HG03066 (cell line): ENCODE data around the gene ARRDC1.

ENCODE experiments used
- ATAC-seq: cut with Tn5 transposase; IDR thresholded peaks from one replicate; pipeline ENCODE4 v1.9.1; 2021; ENCODE audit warnings: low read depth; ENCODE audit not compliant: unreplicated experiment

ARRDC1 gene

DNA sequence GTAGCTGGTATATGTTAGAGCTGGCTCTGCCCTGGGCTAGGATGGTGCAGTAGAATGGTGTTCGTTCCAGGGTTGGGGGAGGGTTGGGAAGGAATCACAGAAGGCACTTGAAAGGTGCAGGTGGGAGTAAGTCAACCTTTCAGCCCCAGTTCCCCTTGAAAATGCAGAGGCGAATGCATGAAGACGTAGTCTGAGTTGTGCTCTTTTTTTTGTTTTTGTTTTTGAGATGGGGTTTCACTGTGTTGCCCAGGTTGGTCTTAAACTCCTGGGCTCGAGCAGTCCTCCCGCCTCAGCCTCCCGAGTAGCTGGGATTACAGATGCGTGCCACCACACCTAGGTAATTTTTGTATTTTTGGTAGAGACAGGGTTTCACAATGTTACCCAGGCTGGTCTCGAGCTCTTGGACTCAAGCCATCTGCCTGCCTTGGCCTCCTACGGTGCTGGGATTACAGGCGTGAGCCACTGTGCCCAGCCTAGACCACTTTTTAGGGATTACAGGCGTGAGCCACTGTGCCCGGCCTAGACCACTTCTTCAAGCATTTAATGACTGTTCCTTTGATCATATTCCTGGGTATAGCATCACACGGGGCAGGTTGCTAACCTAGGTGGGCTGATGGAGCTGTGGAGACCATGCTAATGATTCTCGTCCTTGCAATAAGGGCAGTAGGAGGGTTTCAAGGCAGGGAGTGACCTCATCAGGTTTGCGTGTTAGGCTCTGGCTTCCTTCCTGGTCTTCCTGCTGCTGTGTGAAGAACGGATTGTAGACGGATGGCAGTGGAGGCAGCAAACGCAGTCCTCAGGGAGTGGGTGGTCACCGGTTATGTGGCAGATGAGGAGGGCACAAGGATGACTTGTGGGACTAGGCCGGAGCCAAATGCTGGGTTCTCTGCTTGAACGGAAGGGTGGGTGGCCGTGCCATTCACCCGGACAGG, 27.0 kb downstream of the ARRDC1 start:
- no peak for ATAC-seq

DNA sequence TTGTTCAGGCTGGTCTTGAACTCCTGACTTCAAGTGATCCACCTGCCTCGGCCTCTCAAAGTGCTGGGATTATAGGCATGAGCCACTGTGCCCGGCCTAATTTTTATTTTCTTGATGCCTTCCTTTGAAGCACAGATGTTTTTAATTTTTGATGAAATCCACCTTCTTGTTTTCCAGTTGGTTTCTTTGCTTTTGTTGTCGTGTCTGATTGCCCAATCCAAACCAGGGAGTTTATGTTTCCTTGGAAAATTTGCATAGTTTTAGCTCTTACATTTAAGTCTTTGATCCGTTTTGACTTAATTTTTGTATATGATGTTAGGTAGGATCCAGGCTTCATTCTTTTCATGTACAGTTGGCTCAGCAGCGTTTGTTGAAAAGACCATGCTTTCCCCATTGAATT, 28.5 kb downstream of the ARRDC1 start:
- ATAC-seq: no peak

DNA sequence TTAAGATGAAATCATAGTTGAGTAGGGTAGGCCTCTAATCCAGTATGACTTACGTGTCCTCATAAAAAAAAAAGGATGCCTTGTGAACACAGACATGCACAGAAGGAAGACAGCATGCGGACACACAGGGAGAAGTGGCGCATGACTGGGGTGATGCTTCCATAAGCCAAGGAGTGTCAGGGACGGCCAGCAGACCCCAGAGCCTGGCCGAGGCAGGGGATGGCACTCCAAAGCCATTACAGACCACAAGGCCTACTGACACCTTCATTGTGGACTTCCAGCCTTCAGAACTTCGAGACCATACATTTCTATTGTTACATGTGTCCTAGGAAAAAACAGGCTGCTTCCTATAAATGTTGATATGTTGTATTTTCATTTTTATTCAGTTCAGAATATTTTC, 33.2 kb downstream of the ARRDC1 start:
- no peak for ATAC-seq

DNA sequence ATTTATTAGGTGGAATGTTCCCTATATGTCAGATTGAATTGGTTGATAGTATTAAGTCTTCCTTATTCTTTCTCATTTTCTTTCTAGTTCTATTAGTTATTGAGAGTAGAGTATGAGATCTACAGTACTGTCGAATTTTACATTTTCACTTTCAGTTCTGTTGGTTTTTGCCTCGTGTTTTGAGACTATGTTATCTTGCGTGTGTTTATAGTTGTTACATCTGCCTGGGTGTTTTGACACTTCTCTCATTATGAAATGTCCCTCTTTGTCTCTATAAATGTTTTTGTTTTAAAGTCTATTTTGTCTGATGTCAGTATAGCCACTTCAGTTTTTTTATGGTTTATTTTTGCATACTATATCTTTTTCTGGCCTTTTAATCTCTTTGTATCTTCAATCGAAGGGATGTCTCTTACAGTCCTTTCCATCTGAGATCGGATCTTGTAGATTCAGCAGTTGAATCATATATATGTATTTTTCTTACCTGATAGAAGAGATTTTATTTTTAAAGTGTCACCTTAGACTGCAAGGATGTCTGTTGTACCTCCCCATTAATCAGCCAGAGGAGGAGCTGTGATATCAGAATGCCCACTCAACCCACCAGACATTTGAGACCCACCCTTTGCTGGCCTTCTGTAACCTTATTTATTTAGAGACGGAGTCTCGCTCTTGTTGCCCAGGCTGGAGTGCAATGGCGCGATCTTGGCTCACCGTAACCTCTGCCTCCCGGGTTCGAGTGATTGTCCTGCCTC, 34.0 kb downstream of the ARRDC1 start:
- no peak for ATAC-seq

DNA sequence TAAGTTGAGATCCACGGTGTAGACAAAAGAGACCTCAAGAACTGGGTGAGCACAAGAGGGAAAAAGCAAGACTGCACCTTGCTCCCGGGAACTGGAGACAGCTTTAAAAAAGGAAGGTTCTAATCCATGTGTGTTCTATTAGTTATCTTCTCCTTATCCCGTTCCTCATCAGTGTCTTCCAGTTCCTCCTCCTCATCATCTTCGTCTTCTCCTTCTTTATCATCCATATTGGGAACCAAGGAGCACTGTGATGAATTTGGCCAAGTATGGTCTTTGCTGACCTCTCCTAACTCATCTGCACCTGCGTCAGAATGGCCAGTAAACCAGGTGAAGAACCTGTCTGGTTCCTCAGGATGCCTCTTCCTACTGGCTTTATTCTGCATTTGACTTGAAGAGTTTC, 35.4 kb downstream of the ARRDC1 start:
- ATAC-seq: no peak

DNA sequence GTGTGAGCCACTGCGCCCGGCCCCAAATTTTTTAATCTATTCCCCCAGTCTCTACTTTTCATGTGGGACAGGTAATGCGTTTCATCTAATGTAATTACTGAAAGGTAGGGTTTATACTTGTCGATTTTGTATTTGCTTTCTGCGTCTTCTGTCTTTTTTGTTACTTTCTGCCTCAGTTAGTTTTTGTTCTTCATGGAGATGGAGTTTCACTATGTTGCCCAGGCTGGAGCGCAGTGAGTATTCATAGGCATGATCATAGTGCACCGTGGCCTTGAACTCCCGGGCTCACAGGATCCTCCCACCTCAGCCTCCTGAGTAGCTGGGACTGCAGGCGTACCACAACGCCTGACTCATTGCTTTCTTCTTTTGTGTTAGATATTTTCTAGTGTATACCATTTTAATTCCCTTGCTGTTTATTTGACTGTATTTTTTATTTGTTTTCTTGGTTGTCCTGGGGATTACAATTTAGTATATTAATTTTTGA, 36.7 kb downstream of the ARRDC1 start:
- no peak for ATAC-seq

DNA sequence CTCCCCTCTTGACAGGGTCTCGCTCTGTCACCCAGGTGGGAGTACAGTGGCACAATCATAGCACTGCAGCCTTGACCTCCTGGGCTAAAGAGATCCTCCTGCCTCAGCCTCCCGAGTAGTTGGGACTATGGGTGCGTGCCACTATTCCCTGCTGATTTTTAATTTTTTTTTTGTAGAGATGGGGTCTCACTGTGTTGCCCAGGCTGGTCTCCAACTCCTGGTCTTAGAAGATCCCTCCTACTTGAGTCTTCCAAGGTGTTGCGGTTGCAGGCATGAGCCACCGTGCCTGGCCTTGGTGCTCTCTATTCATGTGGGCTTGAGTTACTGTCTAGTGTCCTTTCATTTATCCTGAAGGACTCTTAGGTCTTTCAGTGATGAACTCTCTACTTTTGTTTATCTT, 37.4 kb downstream of the ARRDC1 start:
- ATAC-seq: no peak

DNA sequence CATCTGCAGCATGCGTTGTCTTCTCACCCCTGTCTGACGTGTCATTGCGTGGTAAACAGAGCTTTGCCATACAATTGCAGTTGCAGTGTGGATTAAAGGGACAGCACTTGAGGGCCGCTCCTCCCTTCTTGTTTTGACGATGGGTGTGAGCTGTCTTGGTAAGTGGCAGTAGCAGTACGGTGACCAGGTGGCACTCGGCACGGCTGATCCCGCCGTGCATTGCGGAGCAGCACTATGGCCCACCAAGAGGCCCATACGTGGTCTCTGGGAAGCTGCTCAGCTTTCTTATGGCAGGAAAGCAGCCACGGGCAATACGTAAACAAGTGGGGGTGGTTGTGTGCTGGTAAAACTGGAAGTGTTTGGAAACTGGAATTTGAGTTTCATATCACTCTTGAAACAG, 38.4 kb downstream of the ARRDC1 start:
- no peak for ATAC-seq

DNA sequence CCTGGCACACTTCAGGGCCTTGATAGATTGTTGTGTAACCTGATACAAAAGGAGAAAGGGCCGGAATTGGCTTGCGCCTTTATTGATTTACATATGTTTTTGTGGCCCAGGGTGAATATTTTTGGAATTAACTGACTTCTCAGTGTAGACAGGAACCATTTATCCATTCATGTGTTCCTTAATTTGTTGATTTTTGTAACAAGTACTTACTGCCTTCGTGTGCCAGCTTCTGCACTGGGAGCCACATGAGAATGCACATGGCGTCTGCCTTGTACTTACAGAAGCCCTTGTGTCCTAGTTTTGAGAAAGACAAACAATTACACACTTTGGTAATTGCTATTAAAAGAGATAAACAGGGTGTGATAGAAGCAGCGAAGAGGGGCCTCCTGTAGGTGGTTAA, 39.7 kb downstream of the ARRDC1 start:
- ATAC-seq: no peak

DNA sequence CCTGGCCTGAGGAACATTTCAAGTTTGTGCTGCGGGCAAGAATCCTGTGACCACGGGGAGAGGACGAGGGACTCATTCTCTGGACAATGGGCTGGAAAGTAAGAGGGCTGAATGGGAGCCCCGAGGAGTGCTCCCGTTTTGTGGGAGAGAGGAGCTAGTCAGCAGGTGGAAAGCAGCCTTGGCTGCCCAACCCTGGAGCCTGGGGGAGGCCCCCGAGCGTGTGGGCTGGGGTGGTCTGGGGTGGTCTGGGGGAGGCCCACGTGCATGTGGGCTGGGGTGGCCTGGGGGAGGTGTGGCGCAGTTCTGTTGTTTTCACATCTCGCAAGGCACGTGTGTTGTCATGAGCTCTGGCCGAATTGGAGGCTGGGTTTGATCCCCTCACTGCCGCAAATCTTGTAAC, 40.9 kb downstream of the ARRDC1 start:
- no peak for ATAC-seq

DNA sequence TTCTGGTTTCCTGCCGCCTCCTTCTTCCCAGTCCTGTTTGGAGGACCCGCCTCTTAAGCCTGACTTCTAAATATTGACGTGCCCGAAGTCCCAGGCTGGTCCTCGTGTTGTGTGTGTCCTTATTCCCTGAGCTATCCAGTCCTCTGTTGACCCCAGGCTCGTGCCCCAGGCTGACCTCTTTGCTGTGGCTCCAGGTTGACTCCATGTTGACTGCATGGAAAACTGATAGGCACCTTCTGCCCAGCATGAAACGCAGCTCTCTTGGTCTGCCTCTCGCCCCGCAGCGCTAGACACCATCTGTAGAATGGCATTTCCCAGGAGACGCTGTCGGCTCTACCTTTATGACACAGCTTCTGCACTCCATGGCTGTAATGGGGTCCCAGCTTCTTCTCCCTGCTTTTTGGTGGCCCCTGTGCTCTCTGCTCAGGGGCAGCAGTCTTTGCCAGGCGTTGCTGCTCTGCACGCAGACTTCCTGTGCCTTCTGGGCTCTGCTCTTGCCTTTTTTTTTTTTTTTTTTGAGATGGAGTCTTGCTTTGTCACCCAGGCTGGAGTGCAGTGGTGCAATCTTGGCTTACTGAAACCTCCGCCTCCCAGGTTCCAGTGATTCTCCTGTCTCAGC, 41.7 kb downstream of the ARRDC1 start:
- no peak for ATAC-seq

DNA sequence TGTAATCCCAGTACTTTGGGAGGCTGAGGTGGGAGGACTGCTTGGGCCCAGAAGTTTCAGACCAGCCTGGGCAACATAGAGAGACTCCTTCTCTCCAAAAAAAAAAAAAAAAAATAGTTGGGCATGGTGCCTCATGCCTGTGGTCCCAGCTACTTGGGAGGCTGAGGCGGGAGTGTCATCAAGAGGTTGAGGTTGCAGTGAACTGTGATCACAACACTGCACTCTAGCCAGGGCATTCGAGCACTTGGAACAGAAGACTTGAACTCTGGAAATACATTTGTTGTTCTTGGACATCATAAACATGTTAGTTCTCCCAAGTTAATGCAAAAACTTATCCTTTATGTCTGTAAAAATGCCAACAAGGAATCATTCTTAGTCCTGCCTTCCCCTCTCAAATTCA, 42.9 kb downstream of the ARRDC1 start:
- ATAC-seq: no peak

DNA sequence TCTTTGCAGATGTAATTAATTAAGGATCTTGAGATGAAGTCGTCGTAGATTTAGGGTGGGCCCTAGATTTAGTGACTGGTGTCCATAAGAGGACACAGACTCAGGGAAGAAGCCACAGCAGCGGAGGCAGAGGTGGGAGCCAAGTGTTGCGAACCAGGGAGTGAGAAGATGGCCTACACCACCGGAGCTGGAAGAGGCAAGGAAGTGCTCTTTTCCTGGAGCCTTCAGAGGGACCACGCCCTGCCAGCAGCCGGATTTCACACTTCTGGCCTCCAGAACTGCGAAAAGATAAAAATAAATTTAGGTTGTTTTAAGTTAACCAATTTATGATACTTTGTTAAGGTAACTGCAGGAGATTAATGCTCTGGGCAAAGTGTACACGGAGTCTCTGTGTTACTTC, 44.1 kb downstream of the ARRDC1 start:
- no peak for ATAC-seq

DNA sequence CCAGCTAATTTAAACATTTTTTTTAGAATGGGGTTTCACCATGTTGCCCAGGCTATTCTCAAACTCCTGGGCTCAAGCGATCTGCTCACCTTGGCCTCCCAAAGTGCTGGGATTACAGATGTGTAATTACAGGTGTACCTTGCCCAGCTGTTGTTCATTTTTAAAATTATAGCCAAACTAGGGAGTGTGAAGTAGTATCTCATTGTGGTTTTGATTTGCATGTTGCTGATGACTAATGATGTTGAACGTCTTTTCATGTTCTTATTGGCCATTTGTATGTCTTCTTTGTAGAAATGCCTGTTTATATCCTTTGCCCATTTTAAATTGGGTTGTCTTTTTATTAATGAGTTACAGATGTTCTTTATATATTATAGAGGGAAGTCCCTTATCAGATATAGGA, 44.8 kb downstream of the ARRDC1 start:
- no peak for ATAC-seq

DNA sequence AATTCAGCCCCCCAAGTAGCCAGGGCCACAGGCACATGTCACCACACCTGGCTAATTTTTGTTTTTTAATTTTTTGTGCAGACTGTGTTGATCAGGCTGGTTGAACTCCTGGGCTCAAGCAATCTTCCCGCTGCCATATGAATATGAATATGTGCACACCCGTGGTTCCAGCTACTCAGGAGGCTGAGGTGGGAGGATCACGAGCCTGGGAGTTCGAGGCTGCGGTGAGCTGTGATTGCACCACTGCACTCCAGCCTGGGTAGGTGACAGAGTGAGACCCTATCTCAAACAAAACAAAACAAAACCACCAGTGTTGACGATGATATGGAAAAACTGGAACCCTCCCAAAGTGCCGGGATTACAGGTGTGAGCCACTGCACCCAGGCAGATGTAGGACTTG, 45.3 kb downstream of the ARRDC1 start:
- no peak for ATAC-seq

DNA sequence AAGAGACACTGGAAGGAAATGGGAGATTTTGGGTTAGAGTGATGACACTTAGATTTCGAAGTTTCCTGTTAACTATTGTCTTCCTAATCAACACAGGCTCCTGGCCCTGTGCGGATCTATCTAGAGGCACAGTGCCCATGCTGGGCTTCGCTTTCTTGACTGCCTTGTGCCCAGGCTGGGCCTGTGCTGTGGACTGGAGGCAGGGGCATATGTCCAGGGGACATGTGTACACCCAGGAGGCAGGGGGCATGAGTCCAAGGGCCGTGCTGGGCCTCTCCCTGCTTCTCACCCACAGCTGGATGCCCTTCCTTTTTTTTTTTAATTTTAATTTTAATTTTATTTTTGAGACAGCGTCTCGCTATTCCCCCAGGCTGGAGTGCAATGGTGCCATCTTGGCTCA, 50.9 kb downstream of the ARRDC1 start:
- no peak for ATAC-seq

DNA sequence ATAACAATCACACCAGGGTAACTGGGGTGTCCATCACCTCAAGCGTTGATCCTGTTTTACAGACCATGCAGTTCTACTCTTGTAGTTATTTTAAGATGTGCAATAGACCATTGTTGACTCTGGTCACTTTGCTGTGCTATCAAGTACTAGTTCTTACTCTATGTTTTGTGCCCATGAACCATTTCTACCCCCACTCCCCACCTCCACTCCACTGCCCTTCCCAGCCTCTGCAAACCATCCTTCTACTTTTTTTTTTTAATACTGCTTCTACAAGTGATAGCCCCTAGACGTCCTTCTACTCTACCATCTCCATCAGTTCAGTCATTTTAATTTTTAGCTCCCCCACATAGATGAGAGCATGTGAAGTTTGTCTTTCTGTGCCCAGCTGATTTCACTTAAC, 52.1 kb downstream of the ARRDC1 start:
- no peak for ATAC-seq

DNA sequence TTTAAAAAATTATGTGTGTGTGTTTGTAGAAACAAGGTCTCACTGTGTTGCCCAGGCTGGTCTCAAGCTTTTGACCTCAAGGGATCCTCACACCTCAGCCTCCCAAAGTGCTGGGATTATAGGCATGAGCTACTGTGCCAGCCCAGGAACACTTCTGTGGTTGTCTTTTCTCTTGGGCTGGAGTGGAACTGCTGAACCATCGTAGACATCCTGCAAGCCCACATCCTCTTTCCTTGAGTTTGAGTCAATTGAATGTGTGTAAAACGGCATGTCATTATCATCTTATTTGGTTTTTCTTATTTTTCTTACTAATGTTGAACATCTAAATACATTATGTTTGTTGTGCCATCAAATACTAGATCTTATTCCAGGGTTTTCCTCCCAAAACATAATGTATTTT, 53.3 kb downstream of the ARRDC1 start:
- ATAC-seq: no peak

DNA sequence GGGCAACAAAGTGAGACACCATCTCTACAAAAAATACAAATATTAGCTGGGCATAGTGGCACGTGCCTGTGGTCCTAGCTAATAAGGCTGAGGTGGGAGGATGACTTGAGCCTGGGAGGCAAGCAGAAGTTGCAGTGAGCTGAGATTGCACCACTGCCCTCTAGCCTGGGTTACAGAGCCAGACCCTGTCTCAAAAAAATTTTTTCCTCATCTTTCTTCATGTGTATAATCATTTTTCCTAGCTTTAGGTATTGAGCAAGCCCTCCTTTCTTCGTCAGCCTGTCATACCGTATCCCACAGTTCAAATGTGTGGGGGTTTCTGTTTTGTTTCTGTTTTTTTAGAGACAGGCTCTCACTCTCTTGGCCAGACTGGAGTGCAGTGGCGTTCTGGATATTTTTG, 54.7 kb downstream of the ARRDC1 start:
- ATAC-seq: no peak

DNA sequence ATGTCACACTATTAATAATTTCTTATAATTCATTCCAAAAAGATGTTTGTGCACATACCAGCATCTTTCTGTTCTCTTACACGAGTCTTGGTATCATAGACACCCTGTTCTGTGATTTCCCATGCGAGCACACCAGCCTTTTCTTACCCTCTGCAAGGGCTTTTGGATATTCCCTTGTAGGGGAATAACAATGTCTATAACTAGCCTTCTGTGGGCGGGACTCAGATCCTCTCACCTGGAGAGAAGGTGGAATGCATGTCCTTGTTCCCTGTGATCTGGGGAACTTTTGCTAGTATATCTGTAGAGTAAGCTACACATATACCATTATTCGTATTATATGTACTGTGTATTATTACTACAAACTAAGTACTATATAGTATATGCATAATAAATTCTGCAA, 58.1 kb downstream of the ARRDC1 start:
- no peak for ATAC-seq

DNA sequence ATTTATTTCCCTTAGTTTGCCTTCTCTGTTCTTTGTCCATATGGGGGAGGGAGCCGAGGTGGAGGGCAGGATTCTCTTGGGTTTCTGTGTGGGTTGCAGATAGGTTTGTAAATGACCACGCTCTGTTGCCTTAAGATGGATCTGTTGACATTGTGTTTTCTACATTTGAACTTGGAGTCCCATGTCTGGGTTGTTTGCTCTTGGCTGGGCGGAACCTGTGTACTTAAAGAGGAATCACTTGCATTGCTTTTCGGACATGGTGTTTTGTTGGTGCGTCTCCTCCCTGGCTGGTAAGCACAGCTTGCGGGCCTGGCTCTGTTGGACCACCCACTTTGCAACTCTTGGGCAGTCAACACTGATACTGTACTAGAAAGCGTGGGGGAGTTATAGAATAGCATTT, 59.2 kb downstream of the ARRDC1 start:
- ATAC-seq: no peak
